NB4 (cell line): ENCODE data around the gene ETV3L.

Experiments used
- DNase-seq: peaks from one replicate; pipeline ENCODE4 v3.0.0; 2010; ENCODE audit warnings: low read depth
- H3K4me3 ChIP-seq: one replicate; pipeline ENCODE4 v1.5.1; 2011; ENCODE audit warnings: mild to moderate bottlenecking, low read depth, low read length, moderate library complexity
- CTCF ChIP-seq: IDR thresholded peaks from one replicate; pipeline ENCODE4 v1.5.1; 2012; ENCODE audit warnings: low read depth, low read length
- MAX ChIP-seq: IDR thresholded peaks from 2 replicates; pipeline ENCODE4 v1.6.1; 2011; ENCODE audit warnings: low read depth, low read length
- MYC ChIP-seq: IDR thresholded peaks from 2 replicates; pipeline ENCODE4 v1.6.1; 2011; ENCODE audit warnings: low read depth, low read length
- POLR2A ChIP-seq: IDR thresholded peaks from 2 replicates; pipeline ENCODE4 v1.6.1; 2011; ENCODE audit warnings: mild to moderate bottlenecking; ENCODE audit not compliant: insufficient read length; ENCODE audit errors: extremely low read depth

Gene ETV3L

DNA sequence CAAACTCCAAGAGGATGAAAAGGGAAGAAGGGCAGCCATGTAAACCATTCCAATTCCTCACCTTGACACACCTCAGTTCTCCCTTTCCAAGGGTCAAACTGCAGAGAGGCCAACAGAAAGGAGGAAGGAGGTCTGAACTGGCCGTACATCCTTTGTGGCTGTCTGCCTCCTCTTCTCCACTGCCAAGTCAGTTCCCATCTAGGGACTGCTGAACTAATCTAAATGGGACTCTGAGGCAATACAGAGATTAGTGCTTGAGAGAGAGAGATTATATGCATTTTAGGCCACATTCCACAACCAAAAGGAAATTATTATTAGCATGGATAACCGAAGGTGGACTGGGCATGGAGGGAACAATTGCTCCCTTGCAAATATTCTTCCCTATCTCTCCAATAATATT is 56.8 kb downstream of the ETV3L start:
- H3K4me3 ChIP-seq, result no peak overlapping the region
- DNase-seq, result no peak
- TF ChIP-seq MAX (no peak), CTCF (no peak), MYC (no peak), POLR2A (no peak)
